Adrenal gland (tissue), 12 donors: Measurements from ENCODE around the gene EVC. TPM values are rescaled to one million over a fixed set of nuclear protein-coding genes. Genes with fewer than 3 reads are reported as not detected.

ENCODE experiments used
- DNase-seq, 7 donors: peaks; one replicate each; pipeline ENCODE4 v3.0.0-alpha.2; 2019 to 2020
- H3K27ac ChIP-seq, 5 donors: fragments of 200-600 bp; sonication (generic) in 4 of 5; 1 replicate in 3 of 5; 2 replicates in 2 of 5; pipeline versions ENCODE4 v1.5.1 to v1.8.0; 2016 to 2020; ENCODE audit warnings: mild to moderate bottlenecking in 1 of 5
- H3K27me3 ChIP-seq: fragments of 200-600 bp; 2 replicates; pipeline ENCODE4 v1.8.0; 2021
- H3K36me3 ChIP-seq, 2 donors: fragments of 200-600 bp; replicated peaks in 1 of 2; 1 replicate in 1 of 2; 2 replicates in 1 of 2; pipeline versions ENCODE4 v1.5.1 to v1.8.0; 2018 to 2022
- H3K4me1 ChIP-seq, 2 donors: fragments of 200-600 bp; replicated peaks in 1 of 2; 1 replicate in 1 of 2; 2 replicates in 1 of 2; pipeline versions ENCODE4 v1.5.1 to v1.8.0; 2018 to 2021
- H3K4me3 ChIP-seq, 4 donors: fragments of 200-600 bp; sonication (generic) in 3 of 4; one replicate each; pipeline ENCODE4 v1.5.1; 2016 to 2018
- H3K9me3 ChIP-seq, 3 donors: fragments of 200-600 bp; sonication (generic) in 1 of 3; replicated peaks in 1 of 3; 1 replicate in 2 of 3; 2 replicates in 1 of 3; pipeline versions ENCODE4 v1.5.1 to v1.8.0; 2016 to 2021
- POLR2A ChIP-seq, 2 donors: fragments of 450-650 bp; IDR thresholded peaks; one replicate each; pipeline ENCODE4 v1.6.1; 2017; ENCODE audit warnings: antibody characterized with exemption in 2 of 2, mild to moderate bottlenecking in 2 of 2, moderate library complexity in 1 of 2
- WGBS, 4 donors: extraction: QIAGEN DNeasy Blood & Tissue Kit in 2 of 4; methylation state at CpG; one replicate each; pipeline versions ENCODE4 v1.1.5 to v1.1.7; 2013 to 2017; 5-methylcytosine and 5-hydroxymethylcytosine counted together
- intact Hi-C, 2 donors: fragments of 100-400 bp; cut with DNase I; formaldehyde crosslinking; loops; one replicate each; pipeline versions ENCODE4 v1.14.1 to v1.15.0; 2022 to 2023
- polyA plus RNA-seq, 3 donors: library from polyadenylated mRNA; stranded (reverse); fragments of 200-250 nt in 2 of 3; fragments of 350-450 nt in 1 of 3; fragmentation: Illumina TruSeq in 1 of 3; extraction: RNeasy Lipid Tissue Mini Kit (QIAGEN cat#74804) in 1 of 3; gene quantifications; one replicate each; pipeline ENCODE4 v1.2.3, GENCODE V29; 2013 to 2014
- total RNA-seq, 9 donors: library from RNA; depleted of rRNA in 4 of 9; stranded (reverse); fragments of >200 nt in 4 of 9; fragments of 120-200 nt in 1 of 9; fragmentation: NEBNext Ultra II Directional in 1 of 9; extraction: Animal tissue kit (Norgen Biotek cat#: 25700) in 1 of 9; gene quantifications; one replicate each; pipeline versions ENCODE4 v1.1.0 to v1.2.4, GENCODE V29; 2013 to 2023
- TF ChIP-seq, protein P1 (sequence below), 6 experiments: fragments of 450-650 bp in 4 of 6; fragments of 200-600 bp in 2 of 6; sonication (generic) in 1 of 6; IDR thresholded peaks; 1 replicate in 5 of 6; 2 replicates in 1 of 6; pipeline versions ENCODE4 v1.5.1 to v1.8.0; 2016 to 2021; ENCODE audit warnings: antibody characterized with exemption in 6 of 6, mild to moderate bottlenecking in 2 of 6, moderate library complexity in 1 of 6
- donor health status: healthy with polysubstance abuse.
- donor health status: Bipolar disorder and iron deficiency.
- donor health status: DM: yes; HTN: yes; CAD: no.
- donor health status: DM: no; HTN: no; CAD: no.
- donor health status: DM: no; HTN: no; CAD: no.
- donor health status: DM: yes; HTN: yes; CAD: no.

EVC gene
- total and polyA plus RNA-seq, 12 donors: 1.0 to 23.7 (median 10.1) TPM

- 90 to 100% (median 92%) methylated on average over 2 of the region's 2 CpGs for WGBS, 4 donors
- peaks cover 0 to 11% (median 0%) of the 10 kb centered on the region in 3 donors for H3K9me3 ChIP-seq
- intact Hi-C loops: no loop called here
- no peaks in the 10 kb centered on the region for H3K27me3 ChIP-seq
- no peaks in the 10 kb centered on the region for H3K36me3 ChIP-seq
- H3K4me3 ChIP-seq: no peak overlapping the region
- no peaks in the 10 kb centered on the region for H3K4me1 ChIP-seq
- DNase-seq: no peak
- TF ChIP-seq, protein P1, sequence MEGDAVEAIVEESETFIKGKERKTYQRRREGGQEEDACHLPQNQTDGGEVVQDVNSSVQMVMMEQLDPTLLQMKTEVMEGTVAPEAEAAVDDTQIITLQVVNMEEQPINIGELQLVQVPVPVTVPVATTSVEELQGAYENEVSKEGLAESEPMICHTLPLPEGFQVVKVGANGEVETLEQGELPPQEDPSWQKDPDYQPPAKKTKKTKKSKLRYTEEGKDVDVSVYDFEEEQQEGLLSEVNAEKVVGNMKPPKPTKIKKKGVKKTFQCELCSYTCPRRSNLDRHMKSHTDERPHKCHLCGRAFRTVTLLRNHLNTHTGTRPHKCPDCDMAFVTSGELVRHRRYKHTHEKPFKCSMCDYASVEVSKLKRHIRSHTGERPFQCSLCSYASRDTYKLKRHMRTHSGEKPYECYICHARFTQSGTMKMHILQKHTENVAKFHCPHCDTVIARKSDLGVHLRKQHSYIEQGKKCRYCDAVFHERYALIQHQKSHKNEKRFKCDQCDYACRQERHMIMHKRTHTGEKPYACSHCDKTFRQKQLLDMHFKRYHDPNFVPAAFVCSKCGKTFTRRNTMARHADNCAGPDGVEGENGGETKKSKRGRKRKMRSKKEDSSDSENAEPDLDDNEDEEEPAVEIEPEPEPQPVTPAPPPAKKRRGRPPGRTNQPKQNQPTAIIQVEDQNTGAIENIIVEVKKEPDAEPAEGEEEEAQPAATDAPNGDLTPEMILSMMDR (IDR thresholded peaks at IDR 0.05): no peak
- no peak for TF ChIP-seq POLR2A (IDR thresholded peaks at IDR 0.05)
- no peak overlapping the region for H3K27ac ChIP-seq
These were observed 62.2 kb downstream of the EVC start for GRCh38 chr4:5773271-5773555.

DNA sequence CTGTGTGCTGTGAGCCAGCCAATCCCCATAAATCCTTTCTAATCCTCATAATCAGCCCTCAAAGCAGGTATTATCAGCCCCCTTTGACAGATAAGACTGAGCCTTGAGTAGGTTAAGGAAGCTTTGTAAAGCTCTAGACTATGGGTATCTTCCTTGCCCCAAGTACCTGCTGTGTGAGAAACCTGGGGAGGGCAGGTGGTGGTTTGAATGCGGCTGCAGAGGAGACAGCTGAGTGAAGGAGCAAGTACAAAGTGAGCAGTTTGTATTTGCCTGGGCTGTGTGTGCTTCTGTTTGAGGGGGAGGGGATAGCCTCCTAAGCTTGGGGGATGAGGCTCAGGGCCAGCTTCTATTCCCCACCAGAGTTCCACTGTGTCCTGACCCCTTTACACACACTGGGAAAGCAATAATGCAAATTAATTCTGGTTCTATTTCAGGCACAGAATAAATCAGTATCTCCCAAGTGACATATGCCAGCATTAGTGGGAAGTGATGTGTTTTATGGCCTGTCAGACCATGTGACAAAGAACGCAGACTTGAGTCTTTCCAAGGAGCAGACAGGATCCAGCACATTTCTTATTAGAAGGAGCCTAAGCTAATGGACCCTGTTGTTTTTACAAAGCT, 63.5 kb downstream of the EVC start:
- no peaks in the 10 kb centered on the region for H3K36me3 ChIP-seq

GRCh38 chr4:5776510-5776909, 65.5 kb downstream of the EVC start:
- H3K4me1 ChIP-seq: no peaks in the 10 kb centered on the region
- TF ChIP-seq, protein P1 (IDR thresholded peaks at IDR 0.05): no peak
- TF ChIP-seq POLR2A (IDR thresholded peaks at IDR 0.05): no peak
- 95 to 100% (median 98%) methylated on average over 1 of the region's 1 CpG for WGBS, 4 donors
- intact Hi-C loops: no loop called here
- no peak overlapping the region for H3K27ac ChIP-seq
- no peak overlapping the region for H3K4me3 ChIP-seq
- H3K9me3 ChIP-seq: peaks cover 0 to 11% (median 0%) of the 10 kb centered on the region in 3 donors
- no peaks in the 10 kb centered on the region for H3K36me3 ChIP-seq
- DNase-seq: no peak
- H3K27me3 ChIP-seq: no peaks in the 10 kb centered on the region

More for the DNA sequence above, 63.5 kb downstream of the EVC start:
- Histone ChIP-seq H3K27me3 (no peaks in the 10 kb centered on the region), H3K27ac (no peak overlapping the region), H3K4me3 (no peak overlapping the region), H3K4me1 (no peaks in the 10 kb centered on the region), H3K9me3 (peaks cover 0 to 11% (median 0%) of the 10 kb centered on the region in 3 donors)
- intact Hi-C loops: no loop called here
- 77 to 85% (median 80%) methylated on average over 2 of the region's 2 CpGs for WGBS, 4 donors
- DNase-seq: peak in 1 of 7 donors; percentile 3
- no peak for TF ChIP-seq POLR2A (IDR thresholded peaks at IDR 0.05)
- TF ChIP-seq, protein P1 (IDR thresholded peaks at IDR 0.05): no peak

- WGBS, 4 donors: 88 to 94% (median 91%) methylated on average over 9 of the region's 9 CpGs
- no peaks in the 10 kb centered on the region for H3K36me3 ChIP-seq
- no peaks in the 10 kb centered on the region for H3K4me1 ChIP-seq
- TF ChIP-seq POLR2A (IDR thresholded peaks at IDR 0.05): no peak
- TF ChIP-seq, protein P1 (IDR thresholded peaks at IDR 0.05): no peak
- H3K27me3 ChIP-seq: no peaks in the 10 kb centered on the region
- no peak overlapping the region for H3K4me3 ChIP-seq
- H3K27ac ChIP-seq: no peak overlapping the region
- peak in 2 of 7 donors; percentile 2 to 25 for DNase-seq
- intact Hi-C loops: no loop called here
- peaks cover 0 to 6% (median 0%) of the 10 kb centered on the region in 3 donors for H3K9me3 ChIP-seq
These were observed 70.0 kb downstream of the EVC start for GRCh38 chr4:5780831-5781480.
